HepG2 (cell line): ENCODE measurements around the gene CST3. TPM values are rescaled to one million over a fixed set of nuclear protein-coding genes. Genes with fewer than 3 reads are reported as not detected.

ENCODE experiments used
- CHD4 ChIP-seq: fragments of 200-600 bp; sonication (generic); IDR thresholded peaks from 2 replicates; pipeline ENCODE4 v1.7.0; 2017; ENCODE audit warnings: mild to moderate bottlenecking, low read length, borderline replicate concordance
- DMTF1 ChIP-seq: sonication (generic); formaldehyde crosslinking; IDR thresholded peaks from 2 replicates; pipeline ENCODE4 v1.4.0; 2020; ENCODE audit warnings: mild to moderate bottlenecking, missing genetic modification reagents
- KAT7 ChIP-seq: IDR thresholded peaks from 2 replicates; pipeline ENCODE4 v1.6.1; 2018; ENCODE audit warnings: borderline replicate concordance, missing compliant biosample characterization
- NR1H2 ChIP-seq: sonication (generic); formaldehyde crosslinking; IDR thresholded peaks from 2 replicates; pipeline ENCODE4 v1.8.1; 2022; ENCODE audit warnings: low read depth, missing genetic modification reagents, borderline replicate concordance
- NR3C1 ChIP-seq: sonication (generic); formaldehyde crosslinking; IDR thresholded peaks from 2 replicates; pipeline ENCODE4 v1.4.0; 2020; ENCODE audit warnings: missing genetic modification reagents
- SP4 ChIP-seq: sonication (generic); formaldehyde crosslinking; IDR thresholded peaks from 2 replicates; pipeline ENCODE4 v1.8.1; 2023; ENCODE audit warnings: mild to moderate bottlenecking, missing genetic modification reagents
- SRSF1 ChIP-seq: fragments of 200-400 bp; formaldehyde crosslinking; optimal IDR thresholded peaks from 2 replicates; pipeline ENCODE3; 2017; ENCODE audit warnings: mild to moderate bottlenecking, low read depth, low read length, moderate library complexity
- ZNF101 ChIP-seq: sonication (generic); formaldehyde crosslinking; IDR thresholded peaks from 2 replicates; pipeline ENCODE4 v1.4.0; 2020; ENCODE audit warnings: mild to moderate bottlenecking, low read depth, missing genetic modification reagents, borderline replicate concordance
- ZNF580 ChIP-seq: IDR thresholded peaks from 2 replicates; pipeline ENCODE4 v1.6.1; 2016; ENCODE audit warnings: low read depth, borderline replicate concordance
- ZNF674 ChIP-seq: sonication (generic); formaldehyde crosslinking; IDR thresholded peaks from 2 replicates; pipeline ENCODE4 v1.5.0; 2020; ENCODE audit warnings: low read depth, mild to moderate bottlenecking, missing genetic modification reagents
- ZNF788 ChIP-seq: sonication (generic); formaldehyde crosslinking; IDR thresholded peaks from 2 replicates; pipeline ENCODE4 v1.5.0; 2020; ENCODE audit warnings: mild to moderate bottlenecking, missing genetic modification reagents, borderline replicate concordance
- ZNF839 ChIP-seq: sonication (generic); formaldehyde crosslinking; IDR thresholded peaks from 2 replicates; pipeline ENCODE4 v1.4.0; 2020; ENCODE audit warnings: missing genetic modification reagents, mild to moderate bottlenecking, borderline replicate concordance
- polyA plus RNA-seq, 8 experiments: library from polyadenylated mRNA; depleted of rRNA in 3 of 8; stranded (reverse) in 7 of 8; unstranded in 1 of 8; fragments of >200 nt; fragmentation: Illumina TruSeq in 4 of 8; extraction: Trizol in 4 of 8; gene quantifications; 2 replicates each; pipeline versions ENCODE4 v1.2.1 to v1.2.3, GENCODE V29; 2011 to 2016; ENCODE audit warnings: low read depth in 4 of 8, missing spikeins in 1 of 8, mixed read lengths in 1 of 8; ENCODE audit not compliant: insufficient read depth in 1 of 8
- total RNA-seq, 5 experiments: library from RNA; depleted of rRNA; stranded (reverse); fragments of >200 nt; fragmentation: Illumina TruSeq; extraction: Trizol; gene quantifications; 2 replicates each; pipeline ENCODE4 v1.2.3, GENCODE V29; 2016; ENCODE audit warnings: low read depth in 1 of 5
- TF ChIP-seq, protein P1 (sequence below): sonication (generic); formaldehyde crosslinking; IDR thresholded peaks from 2 replicates; pipeline ENCODE4 v1.4.0; 2020; ENCODE audit warnings: missing genetic modification reagents; ENCODE audit errors: not compliant biosample characterization
- TF ChIP-seq, protein P2 (sequence below): sonication (generic); formaldehyde crosslinking; IDR thresholded peaks from 2 replicates; pipeline ENCODE4 v1.5.0; 2020; ENCODE audit warnings: mild to moderate bottlenecking, low read depth, missing genetic modification reagents, borderline replicate concordance
- TF ChIP-seq, protein P3 (sequence below): sonication (generic); formaldehyde crosslinking; IDR thresholded peaks from 2 replicates; pipeline ENCODE4 v1.8.0; 2022; ENCODE audit warnings: low read depth, missing genetic modification reagents
- TF ChIP-seq, protein P4 (sequence below): sonication (generic); formaldehyde crosslinking; IDR thresholded peaks from 2 replicates; pipeline ENCODE4 v1.4.0; 2020; ENCODE audit warnings: mild to moderate bottlenecking, missing genetic modification reagents
- TF ChIP-seq, protein P5 (sequence below), 2 experiments: IDR thresholded peaks; 2 replicates each; pipeline ENCODE4 v1.6.1; 2011 to 2012; ENCODE audit warnings: low read length in 2 of 2, borderline replicate concordance in 1 of 2, low read depth in 1 of 2, mild to moderate bottlenecking in 1 of 2, moderate library complexity in 1 of 2

CST3 gene
- total and polyA plus RNA-seq, 2 of the 13 experiments (the other 11 are each of a cell fraction or from before 2014, with no cell fraction given) = 690 to 1,005 TPM

DNA sequence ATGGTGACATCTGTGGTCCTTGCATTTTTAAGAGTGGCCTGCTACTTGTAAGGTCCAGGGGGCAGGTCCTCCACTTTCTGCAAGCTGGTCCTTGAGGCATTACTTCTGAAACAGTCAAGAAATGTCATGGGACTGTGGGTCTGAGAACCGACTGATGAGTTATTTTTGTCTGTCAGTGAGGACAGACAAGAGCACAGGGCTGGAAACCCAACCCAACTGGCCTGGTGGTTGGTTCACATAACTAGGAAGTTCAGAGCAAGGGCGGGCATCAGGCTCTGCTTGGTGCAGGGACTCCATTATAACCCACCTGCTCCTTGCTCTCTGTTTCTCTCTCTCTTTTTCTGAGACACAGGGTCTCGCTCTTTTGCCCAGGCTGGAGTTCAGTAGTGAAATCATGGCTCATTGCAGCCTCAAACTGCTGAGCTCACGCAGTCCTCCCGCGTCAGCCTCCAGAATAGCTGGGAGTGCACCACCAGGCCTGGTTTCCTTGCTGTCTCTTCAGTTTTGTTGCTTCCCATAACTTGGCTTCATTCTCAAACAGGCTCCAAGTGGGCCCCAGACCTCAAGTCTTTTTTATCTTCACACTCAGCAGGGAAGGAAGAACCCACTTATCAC is 9.2 kb downstream of the CST3 start (continued):
- TF ChIP-seq NR3C1 (peak; percentile 9; the same call in 1 of the 2 replicates), ZNF674 (0 out of 2 replicates have a peak, but pooled peaks have one; percentile 39), ZNF101 (0 out of 2 replicates have a peak, but pooled peaks have one; percentile 25), SP4 (CRISPR knock-in tag) (peak; percentile 81), SRSF1 (peak; percentile 82), DMTF1 (CRISPR knock-in tag) (0 out of 2 replicates have a peak, but pooled peaks have one; percentile 5), ZNF788 (CRISPR knock-in tag) (peak; percentile 72; the same call in 1 of the 2 replicates), NR1H2 (0 out of 2 replicates have a peak, but pooled peaks have one; percentile 60), CHD4 (0 out of 2 replicates have a peak, but pooled peaks have one; percentile 17), ZNF839 (CRISPR knock-in tag) (0 out of 2 replicates have a peak, but pooled peaks have one; percentile 5), ZNF580 (CRISPR knock-in tag) (no peak), KAT7 (CRISPR knock-in tag) (no peak)
- TF ChIP-seq, protein P1, sequence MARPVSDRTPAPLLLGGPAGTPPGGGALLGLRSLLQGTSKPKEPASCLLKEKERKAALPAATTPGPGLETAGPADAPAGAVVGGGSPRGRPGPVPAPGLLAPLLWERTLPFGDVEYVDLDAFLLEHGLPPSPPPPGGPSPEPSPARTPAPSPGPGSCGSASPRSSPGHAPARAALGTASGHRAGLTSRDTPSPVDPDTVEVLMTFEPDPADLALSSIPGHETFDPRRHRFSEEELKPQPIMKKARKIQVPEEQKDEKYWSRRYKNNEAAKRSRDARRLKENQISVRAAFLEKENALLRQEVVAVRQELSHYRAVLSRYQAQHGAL (CRISPR knock-in tag) = no peak
- TF ChIP-seq, protein P2, sequence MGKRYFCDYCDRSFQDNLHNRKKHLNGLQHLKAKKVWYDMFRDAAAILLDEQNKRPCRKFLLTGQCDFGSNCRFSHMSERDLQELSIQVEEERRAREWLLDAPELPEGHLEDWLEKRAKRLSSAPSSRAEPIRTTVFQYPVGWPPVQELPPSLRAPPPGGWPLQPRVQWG = 0 out of 2 replicates have a peak, but pooled peaks have one; percentile 2
- TF ChIP-seq, protein P3, sequence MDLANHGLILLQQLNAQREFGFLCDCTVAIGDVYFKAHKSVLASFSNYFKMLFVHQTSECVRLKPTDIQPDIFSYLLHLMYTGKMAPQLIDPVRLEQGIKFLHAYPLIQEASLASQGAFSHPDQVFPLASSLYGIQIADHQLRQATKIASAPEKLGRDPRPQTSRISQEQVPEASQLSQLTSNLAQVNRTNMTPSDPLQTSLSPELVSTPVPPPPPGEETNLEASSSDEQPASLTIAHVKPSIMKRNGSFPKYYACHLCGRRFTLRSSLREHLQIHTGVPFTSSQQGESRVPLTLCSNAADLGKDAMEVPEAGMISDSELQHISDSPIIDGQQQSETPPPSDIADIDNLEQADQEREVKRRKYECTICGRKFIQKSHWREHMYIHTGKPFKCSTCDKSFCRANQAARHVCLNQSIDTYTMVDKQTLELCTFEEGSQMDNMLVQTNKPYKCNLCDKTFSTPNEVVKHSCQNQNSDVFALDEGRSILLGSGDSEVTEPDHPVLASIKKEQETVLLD (CRISPR knock-in tag) = peak; percentile 14; the same call in 1 of the 2 replicates
- TF ChIP-seq, protein P4, sequence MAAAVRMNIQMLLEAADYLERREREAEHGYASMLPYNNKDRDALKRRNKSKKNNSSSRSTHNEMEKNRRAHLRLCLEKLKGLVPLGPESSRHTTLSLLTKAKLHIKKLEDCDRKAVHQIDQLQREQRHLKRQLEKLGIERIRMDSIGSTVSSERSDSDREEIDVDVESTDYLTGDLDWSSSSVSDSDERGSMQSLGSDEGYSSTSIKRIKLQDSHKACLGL = peak; percentile 42; the same call in 1 of the 2 replicates
- TF ChIP-seq, protein P5, sequence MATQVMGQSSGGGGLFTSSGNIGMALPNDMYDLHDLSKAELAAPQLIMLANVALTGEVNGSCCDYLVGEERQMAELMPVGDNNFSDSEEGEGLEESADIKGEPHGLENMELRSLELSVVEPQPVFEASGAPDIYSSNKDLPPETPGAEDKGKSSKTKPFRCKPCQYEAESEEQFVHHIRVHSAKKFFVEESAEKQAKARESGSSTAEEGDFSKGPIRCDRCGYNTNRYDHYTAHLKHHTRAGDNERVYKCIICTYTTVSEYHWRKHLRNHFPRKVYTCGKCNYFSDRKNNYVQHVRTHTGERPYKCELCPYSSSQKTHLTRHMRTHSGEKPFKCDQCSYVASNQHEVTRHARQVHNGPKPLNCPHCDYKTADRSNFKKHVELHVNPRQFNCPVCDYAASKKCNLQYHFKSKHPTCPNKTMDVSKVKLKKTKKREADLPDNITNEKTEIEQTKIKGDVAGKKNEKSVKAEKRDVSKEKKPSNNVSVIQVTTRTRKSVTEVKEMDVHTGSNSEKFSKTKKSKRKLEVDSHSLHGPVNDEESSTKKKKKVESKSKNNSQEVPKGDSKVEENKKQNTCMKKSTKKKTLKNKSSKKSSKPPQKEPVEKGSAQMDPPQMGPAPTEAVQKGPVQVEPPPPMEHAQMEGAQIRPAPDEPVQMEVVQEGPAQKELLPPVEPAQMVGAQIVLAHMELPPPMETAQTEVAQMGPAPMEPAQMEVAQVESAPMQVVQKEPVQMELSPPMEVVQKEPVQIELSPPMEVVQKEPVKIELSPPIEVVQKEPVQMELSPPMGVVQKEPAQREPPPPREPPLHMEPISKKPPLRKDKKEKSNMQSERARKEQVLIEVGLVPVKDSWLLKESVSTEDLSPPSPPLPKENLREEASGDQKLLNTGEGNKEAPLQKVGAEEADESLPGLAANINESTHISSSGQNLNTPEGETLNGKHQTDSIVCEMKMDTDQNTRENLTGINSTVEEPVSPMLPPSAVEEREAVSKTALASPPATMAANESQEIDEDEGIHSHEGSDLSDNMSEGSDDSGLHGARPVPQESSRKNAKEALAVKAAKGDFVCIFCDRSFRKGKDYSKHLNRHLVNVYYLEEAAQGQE (IDR thresholded peaks at IDR 0.05; ENCODE audit: borderline replicate concordance in 1 of 2, low read depth in 1 of 2, low read length in 2 of 2) = 0 out of 4 replicates have a peak, but pooled peaks of 1 of the 2 experiments have one; percentile 26
